GM12801 (cell line): ENCODE measurements around the gene RAD51B.

ENCODE experiments used
- CTCF ChIP-seq: IDR thresholded peaks from one replicate; pipeline ENCODE4 v1.5.1; 2011; ENCODE audit warnings: control low read depth; ENCODE audit not compliant: insufficient read length; ENCODE audit errors: extremely low read depth

RAD51B gene

GRCh38 chr14:68526512-68527091 is 707.0 kb downstream of the RAD51B start:
- no peak for TF ChIP-seq CTCF

GRCh38 chr14:68527329-68527851 is 707.8 kb downstream of the RAD51B start:
- TF ChIP-seq CTCF, result no peak

GRCh38 chr14:68528040-68528687 is 708.6 kb downstream of the RAD51B start:
- no peak for TF ChIP-seq CTCF

GRCh38 chr14:68530443-68530842 is 710.9 kb downstream of the RAD51B start:
- no peak for TF ChIP-seq CTCF

- TF ChIP-seq CTCF, result no peak
These were observed 712.9 kb downstream of the RAD51B start for GRCh38 chr14:68532496-68532895.

GRCh38 chr14:68534276-68534675 is 714.7 kb downstream of the RAD51B start:
- no peak for TF ChIP-seq CTCF

- TF ChIP-seq CTCF, result no peak
These were observed 715.9 kb downstream of the RAD51B start for GRCh38 chr14:68535404-68536017.
